ENCODE measurements around the gene EIF5A.
"Not testable (repeated sequence)": the region's sequence is repeated elsewhere in the genome, so short reads cannot be mapped to it uniquely, and the experiment has no call there.

EIF5A gene

DNA sequence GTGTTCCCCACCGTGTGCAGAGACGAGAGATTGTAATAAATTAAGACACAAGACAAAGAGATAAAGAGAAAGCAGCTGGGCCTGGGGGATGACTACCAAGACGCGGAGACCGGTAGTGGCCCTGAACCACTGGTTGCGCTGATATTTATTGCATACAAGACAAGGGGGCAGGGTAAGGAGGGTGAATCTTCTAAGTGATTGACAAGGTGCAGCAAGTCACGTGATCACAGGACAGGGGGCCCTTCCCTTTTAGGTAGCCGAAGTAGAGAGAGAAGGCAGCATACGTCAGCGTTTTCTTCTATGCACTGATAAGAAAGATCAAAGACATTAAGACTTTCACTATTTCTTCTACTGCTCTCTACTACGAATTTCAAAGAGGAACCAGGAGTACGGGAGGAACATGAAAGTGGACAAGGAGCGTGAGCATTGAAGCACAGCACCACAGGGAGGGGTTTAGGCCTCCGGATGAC is 25.2 kb downstream of the EIF5A start:
- not testable (repeated sequence) for FAIRE-seq

DNA sequence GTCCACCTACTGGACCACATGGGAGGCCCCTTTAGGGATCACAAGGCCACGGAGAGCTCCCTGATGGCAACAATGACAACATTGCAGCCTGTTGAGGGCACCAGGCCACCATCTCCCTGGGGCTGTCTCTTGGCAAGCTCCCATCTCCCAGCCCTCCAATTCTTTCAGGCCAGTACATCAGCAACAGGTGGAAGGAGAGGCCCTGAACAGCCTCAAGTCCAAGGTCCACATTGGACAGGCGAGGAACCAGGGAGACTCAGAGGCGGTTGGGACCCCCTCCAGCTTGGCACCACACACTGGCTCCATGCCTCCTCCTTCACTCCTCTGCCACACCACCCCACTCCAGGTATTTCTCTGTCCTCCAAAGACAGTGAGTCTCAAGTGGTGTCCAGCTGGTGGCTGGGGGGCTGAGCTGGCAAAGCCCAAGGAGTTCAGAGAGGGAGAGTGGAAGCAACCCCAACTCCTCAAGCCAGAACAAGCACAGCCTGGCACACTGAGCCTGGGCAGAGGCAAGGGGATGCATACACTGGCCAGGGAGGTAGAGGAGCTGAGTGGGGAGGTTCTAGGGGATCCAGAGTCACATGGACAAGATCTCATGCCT is 27.6 kb downstream of the EIF5A start:
- FAIRE-seq: no peak

DNA sequence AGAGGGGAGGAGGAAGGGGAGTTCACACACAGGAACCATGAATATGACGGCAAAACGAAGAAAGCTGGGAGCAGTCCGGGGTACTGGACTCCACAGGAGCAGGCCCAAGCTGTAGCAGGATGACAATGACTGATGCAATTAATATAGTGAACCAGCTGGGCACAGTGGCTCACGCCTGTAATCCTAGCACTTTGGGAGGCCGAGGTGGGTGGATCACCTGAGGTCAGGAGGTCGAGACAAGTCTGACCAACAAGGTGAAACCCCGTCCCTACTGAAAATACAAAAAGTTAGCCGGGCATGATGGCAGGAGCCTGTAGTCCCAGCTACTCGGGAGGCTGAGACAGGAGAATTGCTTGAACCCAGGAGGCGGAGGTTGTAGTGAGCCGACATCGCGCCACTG is 28.3 kb downstream of the EIF5A start:
- not testable (repeated sequence) for FAIRE-seq

DNA sequence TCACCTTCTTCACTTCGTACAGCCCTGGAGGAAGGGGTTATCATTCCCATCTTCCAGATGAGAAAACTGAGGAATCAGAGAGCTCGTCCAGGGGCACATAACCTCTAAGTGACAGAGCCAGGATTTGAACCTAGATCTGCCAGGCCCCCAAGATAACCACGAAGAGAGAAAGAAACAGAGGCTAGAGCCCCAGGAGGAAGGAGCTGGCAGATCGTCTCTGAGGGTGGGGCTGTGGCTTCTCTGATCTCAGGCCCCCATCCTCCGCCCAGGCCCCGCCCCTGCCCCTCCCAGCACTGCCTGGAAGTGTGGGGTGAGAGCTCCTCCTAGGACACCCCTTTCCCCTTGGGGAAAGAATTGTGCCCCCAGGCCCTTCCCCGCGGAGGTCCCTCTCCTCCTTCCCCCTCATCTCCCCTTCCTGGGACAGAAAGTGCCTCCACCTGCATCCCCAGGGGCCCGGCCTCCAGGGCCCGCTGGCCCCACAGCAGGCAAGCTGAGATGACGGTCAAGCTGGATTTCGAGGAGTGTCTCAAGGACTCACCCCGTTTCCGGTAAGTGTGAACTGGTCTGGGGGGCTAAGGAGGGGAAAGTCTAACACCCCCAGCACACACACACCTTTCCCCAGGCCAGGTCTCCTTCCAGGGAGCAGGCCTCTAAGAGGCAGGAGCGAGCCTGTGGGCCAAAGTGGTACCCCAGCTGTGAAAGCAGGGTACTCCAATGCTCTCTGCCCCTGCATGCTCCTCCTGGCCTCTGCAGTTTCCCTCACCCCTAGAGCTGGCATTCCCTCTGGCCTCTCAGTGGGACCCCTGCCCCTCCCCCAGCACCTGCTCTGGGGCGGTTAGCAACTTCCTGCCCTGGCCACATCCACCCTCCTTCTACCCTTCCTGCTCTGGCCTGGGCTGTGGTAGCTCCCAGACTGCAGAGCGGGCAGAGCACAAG is 29.1 kb downstream of the EIF5A start, which contains the start of gene ACAP1:
ACAP1 (plus strand) TSS at position 290 of the 936 bp plus-strand sequence; CDS start at position 496, 206 bp downstream.
- no peak for FAIRE-seq

DNA sequence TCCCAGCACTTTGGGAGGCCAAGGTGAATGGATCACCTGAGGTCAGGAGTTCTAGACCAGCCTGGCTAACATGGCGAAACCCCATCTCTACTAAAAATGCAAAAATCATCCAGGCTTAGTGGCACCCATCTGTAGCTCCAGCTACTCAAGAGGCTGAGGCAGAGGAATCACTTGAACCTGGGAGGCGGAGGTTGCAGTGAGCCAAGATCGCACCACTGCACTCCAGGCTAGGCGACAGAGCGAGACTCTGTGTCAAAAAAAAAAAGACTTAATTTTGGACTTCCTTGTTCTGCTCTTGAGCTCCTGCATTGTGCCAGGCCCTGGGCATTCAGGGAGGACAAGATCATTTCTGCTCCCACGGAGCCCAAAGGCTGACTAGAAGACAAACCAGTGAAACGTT is 30.2 kb downstream of the EIF5A start:
- not testable (repeated sequence) for FAIRE-seq

DNA sequence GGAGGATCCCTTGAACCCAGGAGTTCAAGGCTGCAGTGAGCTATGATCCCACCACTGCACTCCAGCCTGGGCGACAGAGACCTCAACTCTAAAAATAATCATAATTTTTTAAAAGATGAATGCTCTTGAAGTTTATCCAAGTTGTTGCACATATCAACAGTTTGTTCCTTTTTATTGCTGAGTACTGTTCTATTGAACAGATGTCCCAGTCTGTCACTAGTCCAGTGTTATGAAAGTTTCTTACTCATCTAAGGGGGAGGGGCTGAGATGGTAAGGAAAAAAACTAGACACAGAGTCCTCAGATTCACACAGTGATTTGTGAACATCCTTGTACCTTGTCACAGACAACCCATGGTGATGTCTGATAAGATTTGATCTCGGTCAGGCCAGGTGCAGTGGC is 32.8 kb downstream of the EIF5A start:
- FAIRE-seq: no peak

DNA sequence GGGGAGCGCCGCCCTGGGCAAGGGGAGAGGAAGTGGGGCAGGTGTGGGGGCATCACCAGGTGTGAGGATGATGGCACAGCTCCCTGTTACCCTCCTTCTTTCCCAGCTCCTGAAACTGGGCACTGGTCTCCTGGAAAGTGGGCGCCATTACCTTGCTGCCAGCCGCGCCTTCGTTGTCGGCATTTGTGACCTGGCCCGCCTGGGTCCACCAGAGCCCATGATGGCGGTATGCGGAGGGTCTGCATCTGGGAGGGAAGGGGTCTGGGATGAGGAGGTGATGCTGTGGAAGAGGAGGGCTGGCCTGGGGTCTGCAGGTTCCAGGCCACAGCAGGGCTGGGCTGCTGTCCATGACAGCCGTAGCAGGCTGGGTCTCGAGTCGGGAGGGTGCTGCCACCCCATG is 34.4 kb downstream of the EIF5A start:
- FAIRE-seq: no peak

DNA sequence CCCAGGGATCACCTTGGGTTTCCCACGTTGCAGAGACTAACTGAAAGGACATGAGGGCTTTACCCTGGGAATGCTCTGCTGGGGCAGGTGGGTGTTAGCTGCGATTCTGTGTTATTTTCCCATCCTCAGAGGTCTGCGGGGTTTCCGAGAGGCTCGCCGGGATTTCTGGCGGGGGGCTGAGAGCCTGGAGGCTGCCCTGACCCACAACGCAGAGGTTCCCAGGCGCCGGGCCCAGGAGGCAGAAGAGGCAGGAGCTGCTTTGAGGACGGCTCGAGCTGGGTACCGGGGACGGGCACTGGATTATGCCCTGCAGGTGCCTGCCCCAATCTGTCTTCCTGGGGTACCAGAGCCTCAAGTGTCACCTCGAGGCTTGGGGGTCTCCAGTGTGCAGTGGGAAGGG is 35.8 kb downstream of the EIF5A start:
- no peak for FAIRE-seq

DNA sequence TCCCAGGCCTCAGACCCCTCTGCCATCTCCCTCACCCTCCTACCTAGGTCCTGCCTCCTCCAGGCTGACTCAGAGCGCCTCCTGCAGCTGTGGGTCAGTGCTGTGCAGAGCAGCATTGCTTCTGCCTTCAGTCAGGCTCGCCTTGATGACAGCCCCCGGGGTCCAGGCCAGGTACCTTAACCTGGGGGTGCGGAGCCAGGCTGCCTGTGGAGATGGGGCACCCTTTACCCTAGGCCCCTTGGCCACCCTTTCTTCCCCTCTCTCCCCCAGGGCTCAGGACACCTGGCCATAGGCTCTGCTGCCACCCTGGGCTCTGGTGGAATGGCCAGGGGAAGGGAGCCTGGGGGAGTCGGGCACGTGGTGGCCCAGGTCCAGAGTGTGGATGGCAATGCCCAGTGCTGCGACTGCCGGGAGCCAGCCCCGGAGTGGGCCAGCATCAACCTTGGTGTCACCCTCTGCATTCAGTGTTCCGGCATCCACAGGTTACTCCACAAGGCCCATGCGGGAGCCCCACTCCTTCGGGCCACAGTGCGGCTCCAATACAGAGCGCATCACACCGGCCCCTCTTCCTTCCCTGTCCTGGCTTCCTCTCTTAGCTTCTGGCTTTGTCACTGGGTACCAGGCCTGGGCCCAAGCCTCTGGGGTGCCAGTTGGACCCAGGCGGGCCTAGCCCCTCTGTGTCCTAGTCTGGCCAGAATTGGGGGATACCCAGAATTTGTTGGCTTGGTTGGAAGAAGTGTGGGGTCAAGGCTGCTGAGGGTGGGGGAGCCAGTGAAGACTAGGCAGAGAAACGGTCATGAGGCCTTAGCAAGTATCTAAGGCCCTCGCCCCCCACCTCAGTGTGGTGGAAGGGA is 39.6 kb downstream of the EIF5A start:
- FAIRE-seq: no peak

DNA sequence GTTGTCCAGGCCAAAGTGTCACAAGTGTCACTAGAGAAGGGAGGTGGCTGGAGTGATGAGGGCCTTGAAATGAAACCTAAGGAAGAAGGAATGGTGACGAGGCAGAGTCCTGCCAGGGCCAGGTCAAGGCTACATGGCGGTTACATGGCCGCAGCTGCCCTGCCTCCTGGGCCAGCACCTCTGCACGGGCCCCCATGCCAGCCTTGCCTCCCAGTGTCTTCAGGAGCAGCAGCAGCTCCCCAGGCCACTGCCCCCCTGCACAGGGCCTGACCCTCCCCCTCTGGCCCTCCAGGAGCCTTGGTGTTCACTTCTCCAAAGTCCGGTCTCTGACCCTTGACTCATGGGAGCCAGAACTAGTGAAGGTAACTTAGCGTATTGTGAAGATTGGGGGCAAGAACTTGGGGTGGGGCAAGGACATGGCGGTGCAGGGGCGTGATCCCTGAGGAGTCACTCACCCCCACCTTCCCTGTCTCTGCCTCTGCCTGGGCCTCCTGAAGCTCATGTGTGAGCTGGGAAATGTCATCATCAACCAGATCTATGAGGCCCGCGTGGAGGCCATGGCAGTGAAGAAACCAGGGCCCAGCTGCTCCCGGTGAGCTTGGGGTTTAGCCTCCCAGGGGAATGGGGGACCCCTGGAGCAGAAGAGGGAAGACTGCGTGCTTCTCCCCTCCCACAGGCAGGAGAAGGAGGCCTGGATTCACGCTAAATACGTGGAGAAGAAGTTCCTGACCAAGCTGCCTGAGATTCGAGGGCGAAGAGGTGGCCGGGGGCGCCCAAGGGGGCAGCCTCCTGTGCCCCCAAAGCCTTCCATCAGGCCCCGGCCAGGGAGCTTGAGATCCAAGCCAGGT is 40.4 kb downstream of the EIF5A start:
- no peak for FAIRE-seq

DNA sequence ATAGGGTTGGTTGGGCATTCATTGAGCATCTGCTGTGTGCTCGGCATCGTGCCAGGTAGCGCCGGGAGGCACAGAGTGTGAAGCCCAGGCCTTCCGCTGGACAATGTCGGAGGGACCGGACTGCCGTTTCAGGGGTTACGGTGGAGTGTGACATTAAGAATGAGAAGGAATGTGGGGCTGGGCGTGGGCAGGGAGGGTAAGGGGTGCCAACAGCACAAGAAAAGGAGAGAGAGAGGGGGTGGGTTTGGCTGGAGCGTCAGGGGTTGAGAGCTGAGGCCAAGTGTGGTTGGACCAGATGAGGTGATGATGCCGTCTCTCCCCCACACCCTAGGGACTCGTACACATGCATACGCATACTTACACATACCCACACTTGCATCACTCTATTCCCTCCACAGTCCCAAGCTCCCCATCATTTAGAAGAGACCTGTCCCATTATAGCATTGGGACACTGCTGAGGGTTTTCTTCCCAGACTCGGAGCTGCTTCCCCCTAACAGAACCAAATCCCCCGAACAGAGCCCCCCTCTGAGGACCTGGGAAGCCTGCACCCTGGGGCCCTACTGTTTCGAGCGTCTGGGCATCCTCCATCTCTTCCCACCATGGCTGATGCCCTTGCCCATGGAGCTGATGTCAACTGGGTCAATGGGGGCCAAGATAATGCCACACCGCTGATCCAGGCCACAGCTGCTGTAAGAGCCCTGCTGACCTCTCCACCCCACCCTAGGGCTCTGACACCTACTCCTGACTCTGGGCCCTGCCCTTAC is 41.2 kb downstream of the EIF5A start:
- no peak for FAIRE-seq

DNA sequence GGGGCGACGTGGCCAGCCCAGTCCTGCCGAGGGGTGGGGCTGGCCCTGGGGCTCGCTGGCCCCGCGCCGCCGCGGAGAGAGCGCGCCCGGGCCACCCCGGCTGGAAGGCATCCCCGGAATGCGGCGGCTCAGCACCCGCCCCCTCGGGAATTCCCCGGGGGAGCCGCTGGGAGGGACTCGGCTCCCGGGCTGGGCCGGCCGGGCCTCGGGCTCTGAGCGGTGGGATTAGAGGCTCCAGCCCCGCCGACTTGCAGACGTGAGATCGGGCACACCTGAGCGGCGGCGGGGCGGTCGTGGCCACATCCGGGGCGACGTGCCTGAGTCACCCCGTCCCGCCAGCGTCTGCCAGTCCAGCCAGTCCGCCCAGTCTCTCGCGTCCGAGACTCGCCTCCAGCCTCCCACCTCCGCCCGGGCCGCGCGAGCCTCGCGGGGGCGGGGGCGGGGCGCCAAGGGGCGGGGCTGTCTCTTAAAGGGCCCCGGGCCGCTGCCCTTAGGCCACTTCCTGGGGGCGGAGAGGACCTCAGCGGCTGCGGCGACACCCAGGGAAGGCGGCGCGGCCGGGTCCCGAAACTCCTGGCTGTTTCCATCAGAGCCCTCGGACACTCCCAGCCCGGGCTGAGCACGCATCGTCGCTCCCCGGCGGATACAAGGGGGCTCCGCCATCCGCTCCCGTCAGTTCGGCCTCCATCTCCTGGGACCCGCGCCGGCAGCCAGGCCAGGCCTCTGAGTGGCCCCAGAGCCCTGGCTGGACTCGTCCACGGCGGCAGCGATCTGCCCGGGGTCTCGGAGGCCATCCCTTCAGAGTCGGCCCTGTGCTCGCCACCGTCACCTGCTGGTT is 44.5 kb downstream of the EIF5A start, which contains the start of gene KCTD11:
KCTD11 (plus strand) TSS at position 498 of the 838 bp plus-strand sequence.
- FAIRE-seq: no peak

DNA sequence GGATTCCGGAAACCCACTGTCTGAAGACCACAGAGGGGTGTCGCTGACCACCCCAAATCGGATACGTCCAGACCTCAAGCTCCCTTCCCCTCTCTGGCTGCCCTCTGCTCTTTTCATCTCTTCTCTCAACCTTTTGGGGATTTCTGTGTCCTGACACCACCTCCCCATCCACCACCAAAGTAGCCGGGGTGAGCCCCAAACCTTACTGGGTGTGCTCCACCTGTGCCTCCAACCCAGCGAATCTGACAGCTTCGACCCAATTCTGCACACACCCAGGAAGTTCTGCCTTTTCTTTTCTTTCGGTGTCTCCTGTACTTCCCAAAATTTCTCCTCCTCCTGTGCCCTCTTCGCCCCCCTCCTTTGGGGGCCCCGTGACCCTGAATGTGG is 45.1 kb downstream of the EIF5A start:
- no peak for FAIRE-seq

DNA sequence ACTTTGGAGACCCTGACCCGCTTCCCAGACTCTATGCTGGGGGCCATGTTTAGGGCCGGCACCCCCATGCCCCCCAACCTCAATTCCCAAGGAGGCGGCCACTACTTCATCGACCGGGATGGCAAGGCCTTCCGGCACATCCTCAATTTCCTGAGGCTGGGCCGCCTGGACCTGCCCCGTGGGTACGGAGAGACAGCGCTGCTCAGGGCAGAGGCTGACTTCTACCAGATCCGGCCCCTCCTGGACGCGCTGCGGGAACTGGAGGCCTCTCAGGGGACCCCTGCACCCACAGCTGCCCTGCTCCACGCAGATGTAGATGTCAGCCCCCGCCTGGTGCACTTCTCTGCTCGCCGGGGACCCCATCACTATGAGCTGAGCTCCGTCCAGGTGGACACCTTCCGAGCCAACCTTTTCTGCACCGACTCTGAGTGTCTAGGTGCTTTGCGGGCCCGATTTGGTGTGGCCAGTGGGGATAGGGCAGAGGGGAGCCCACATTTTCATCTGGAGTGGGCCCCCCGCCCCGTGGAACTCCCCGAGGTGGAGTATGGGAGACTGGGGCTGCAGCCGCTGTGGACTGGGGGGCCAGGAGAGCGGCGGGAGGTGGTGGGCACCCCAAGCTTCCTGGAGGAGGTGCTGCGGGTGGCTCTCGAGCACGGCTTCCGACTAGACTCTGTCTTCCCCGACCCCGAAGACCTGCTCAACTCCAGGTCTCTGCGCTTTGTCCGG is 45.6 kb downstream of the EIF5A start:
- FAIRE-seq: no peak

DNA sequence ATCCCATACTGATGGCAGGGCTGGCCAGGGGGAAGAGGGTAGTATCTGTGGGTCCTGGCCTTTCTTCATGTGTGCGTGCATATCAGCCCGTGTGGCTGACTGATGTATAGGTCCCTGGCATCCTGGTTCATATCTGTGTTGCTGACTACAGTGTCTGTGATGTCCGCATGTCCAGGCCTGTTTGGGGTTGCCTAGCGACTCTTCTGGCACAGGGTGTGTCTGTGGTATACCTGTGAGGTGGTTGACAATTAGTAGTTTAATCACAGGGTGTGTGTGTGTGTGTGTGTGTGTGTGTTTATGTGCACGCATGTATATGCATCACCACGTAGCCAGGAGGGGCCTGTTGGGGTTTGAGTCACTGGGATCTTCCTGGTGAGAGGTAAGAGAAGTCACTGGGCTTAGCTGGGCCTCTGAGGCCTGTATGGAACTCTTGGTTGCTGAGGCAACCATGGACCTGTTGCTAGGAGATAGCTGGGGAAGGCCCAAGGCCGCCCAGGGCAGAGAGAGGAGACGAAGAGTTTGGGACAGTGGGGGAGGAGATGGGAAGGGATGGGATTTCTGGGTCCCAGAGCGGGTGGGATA is 46.9 kb downstream of the EIF5A start:
- no peak for FAIRE-seq

DNA sequence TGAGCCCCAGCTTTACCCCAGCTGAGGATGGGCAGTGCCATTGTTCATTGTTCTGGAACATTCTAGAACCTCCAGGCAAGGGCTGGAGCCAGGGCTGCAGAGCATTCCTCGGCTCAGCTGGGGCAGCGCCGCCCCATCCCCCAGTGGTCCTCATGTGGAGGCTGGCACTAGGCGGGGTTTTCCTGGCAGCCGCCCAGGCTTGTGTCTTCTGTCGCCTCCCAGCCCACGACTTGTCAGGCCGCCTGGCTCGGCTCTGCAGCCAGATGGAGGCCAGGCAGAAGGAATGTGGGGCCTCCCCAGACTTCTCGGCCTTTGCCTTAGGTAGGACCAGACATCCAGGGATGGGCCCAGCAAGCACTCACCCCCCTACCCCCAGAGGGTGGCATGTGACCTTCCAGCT is 47.6 kb downstream of the EIF5A start, which contains the start of gene TMEM95:
TMEM95 (plus strand) TSS at position 104 of the 400 bp plus-strand sequence; CDS start at position 153, 49 bp downstream.
- no peak for FAIRE-seq

DNA sequence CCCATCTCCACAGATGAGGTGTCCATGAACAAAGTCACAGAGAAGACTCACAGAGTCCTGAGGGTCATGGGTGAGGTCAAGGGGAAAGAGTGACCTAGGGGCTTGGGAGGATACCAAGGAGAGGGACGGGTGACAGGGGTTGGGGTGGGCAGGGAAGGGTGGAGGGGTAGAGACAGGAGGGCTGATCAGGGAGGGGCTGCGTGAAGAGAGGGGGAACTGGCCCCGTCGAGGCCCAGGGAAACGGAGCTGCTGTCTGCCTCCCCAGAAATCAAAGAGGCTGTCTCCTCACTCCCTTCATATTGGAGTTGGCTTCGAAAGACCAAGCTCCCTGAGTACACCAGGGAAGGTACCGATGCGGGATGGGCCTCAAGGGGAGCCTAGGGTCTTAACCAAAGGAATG is 48.1 kb downstream of the EIF5A start:
- FAIRE-seq: no peak

DNA sequence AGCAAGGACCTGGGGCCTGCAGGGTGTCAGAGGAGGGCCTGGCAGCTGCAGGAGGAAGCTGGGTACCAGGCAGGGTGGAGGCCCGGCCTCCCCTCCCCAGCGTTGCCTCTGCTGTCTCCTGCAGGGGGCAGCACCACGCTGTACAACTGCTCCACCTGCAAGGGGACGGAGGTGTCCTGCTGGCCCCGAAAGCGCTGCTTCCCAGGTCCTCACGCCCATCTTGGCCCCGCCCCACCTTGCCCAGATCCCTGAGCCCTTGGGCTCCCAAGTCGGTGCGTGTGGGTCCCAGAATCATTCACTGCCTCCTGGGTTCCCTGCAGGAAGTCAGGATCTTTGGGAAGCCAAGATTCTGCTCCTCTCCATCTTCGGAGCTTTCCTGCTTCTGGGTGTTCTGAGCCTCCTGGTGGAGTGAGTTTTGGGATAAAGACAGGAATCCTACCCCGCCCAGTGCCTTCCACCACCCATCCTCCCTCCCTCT is 48.7 kb downstream of the EIF5A start:
- FAIRE-seq: no peak

DNA sequence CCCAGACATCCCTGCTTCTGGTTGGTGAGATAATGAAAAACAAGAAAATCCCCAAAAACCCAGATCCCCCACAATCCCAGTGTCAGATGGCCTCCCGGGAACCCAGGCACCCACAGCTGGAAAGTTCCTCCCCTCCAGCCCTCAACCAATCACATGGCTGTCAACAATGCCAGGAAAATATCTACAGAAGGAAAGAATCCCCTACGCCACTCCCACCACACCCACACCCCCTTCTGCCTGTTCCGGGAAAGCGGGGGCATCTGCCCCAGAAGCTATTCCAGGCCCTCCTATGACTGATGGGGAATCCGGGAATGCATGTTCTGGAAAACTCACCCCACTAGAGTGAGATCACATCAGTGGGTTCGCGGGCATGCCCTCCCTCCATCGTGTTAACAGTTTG is 49.3 kb downstream of the EIF5A start:
- FAIRE-seq: no peak

Measured in A204.1 (cell line).